Activated naive CD8-positive, alpha-beta T cell (primary cell): ENCODE results near the gene TSNAXIP1.
"Not testable (repeated sequence)": the region's sequence is repeated elsewhere in the genome, so short reads cannot be mapped to it uniquely, and the experiment has no call there.

Experiments used
- H3K27ac Mint-ChIP-seq: one replicate; pipeline ENCODE4 v1.8.0; 2021; ENCODE audit warnings: mixed read lengths
- H3K27me3 Mint-ChIP-seq: one replicate; pipeline ENCODE4 v1.8.0; 2021; ENCODE audit warnings: mixed read lengths
- H3K36me3 Mint-ChIP-seq: one replicate; pipeline ENCODE4 v1.8.0; 2021; ENCODE audit warnings: mixed read lengths
- H3K4me1 Mint-ChIP-seq: one replicate; pipeline ENCODE4 v1.8.0; 2021; ENCODE audit warnings: low read depth, mixed read lengths
- H3K4me3 Mint-ChIP-seq: one replicate; pipeline ENCODE4 v1.8.0; 2021; ENCODE audit warnings: mild to moderate bottlenecking, mixed read lengths
- H3K9me3 Mint-ChIP-seq: one replicate; pipeline ENCODE4 v1.8.0; 2021; ENCODE audit warnings: low read depth, mixed read lengths

The TSNAXIP1 gene

DNA sequence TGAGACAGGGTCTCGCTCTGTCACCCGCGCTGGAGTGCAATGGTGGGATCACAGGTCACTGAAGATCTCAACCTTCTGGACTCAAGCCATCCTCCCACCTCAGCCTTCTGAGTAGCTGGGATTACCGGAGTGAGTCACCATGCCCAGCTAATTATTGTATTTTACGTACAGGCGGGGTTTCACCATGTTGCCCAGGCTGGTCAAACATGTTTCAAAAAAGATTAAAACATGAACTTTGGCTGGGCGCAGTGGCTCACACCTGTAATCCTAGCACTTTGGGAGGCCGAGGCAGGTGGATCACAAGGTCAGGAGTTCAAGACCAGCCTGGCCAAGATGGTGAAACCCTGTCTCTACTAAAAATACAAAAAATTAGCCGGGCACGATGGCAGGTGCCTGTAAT lies 30.5 kb downstream of the TSNAXIP1 start:
- not testable (repeated sequence) for H3K4me3 Mint-ChIP-seq, H3K27me3 Mint-ChIP-seq, H3K36me3 Mint-ChIP-seq, H3K9me3 Mint-ChIP-seq, H3K27ac Mint-ChIP-seq
- H3K4me1 Mint-ChIP-seq, result peaks cover 21% of the 10 kb centered on the region

DNA sequence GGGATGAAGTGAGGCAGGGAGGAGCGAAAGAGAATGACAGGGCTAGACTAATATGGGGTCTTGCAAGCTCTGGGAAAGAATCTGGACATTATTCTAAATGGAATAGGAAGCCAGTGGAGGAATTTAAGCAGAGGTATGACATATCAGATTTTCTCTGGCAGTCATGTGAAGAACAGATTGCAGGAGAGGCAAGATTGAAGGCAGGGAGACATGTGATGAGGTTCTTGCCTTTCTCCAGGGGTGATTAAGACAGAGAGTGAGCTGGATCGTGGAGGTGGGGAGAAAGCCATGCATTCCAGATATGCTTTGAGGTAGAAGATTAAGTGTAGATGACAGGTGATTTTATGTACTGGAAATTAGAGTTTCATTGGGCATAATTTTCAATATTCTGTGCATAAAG lies 31.1 kb downstream of the TSNAXIP1 start:
- H3K27me3 Mint-ChIP-seq, result no peaks in the 10 kb centered on the region
- no peak overlapping the region for H3K4me3 Mint-ChIP-seq
- H3K27ac Mint-ChIP-seq, result no peak overlapping the region
- H3K36me3 Mint-ChIP-seq, result no peaks in the 10 kb centered on the region
- peaks cover 16% of the 10 kb centered on the region for H3K4me1 Mint-ChIP-seq
- H3K9me3 Mint-ChIP-seq, result no peaks in the 10 kb centered on the region

GRCh38 chr16:67841198-67841815 lies 34.6 kb downstream of the TSNAXIP1 start:
- H3K4me3 Mint-ChIP-seq, result peak overlapping the region; percentile 93
- peak overlapping the region; percentile 95 for H3K27ac Mint-ChIP-seq
- no peaks in the 10 kb centered on the region for H3K36me3 Mint-ChIP-seq
- peaks cover 39% of the 10 kb centered on the region for H3K4me1 Mint-ChIP-seq
- no peaks in the 10 kb centered on the region for H3K9me3 Mint-ChIP-seq
- H3K27me3 Mint-ChIP-seq, result no peaks in the 10 kb centered on the region

- Mint-ChIP-seq H3K4me3 (peak within 1 kb of the TSS; percentile 93), H3K36me3 (no peaks in the 10 kb centered on the region), H3K27ac (peak within 1 kb of the TSS; percentile 95), H3K27me3 (no peaks in the 10 kb centered on the region), H3K9me3 (no peaks in the 10 kb centered on the region), H3K4me1 (peaks cover 39% of the 10 kb centered on the region)
Observed at GRCh38 chr16:67841816-67842508, 35.3 kb downstream of the TSNAXIP1 start, which contains the start of gene THAP11. Gene THAP11, plus strand, starts transcription at chr16:67842320. Its CDS starts 235 bp downstream, at chr16:67842555.

DNA sequence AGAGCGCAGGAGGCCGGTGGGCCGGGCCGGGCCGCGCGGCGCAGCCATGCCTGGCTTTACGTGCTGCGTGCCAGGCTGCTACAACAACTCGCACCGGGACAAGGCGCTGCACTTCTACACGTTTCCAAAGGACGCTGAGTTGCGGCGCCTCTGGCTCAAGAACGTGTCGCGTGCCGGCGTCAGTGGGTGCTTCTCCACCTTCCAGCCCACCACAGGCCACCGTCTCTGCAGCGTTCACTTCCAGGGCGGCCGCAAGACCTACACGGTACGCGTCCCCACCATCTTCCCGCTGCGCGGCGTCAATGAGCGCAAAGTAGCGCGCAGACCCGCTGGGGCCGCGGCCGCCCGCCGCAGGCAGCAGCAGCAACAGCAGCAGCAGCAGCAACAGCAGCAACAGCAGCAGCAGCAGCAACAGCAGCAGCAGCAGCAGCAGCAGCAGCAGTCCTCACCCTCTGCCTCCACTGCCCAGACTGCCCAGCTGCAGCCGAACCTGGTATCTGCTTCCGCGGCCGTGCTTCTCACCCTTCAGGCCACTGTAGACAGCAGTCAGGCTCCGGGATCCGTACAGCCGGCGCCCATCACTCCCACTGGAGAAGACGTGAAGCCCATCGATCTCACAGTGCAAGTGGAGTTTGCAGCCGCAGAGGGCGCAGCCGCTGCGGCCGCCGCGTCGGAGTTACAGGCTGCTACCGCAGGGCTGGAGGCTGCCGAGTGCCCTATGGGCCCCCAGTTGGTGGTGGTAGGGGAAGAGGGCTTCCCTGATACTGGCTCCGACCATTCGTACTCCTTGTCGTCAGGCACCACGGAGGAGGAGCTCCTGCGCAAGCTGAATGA lies 36.0 kb downstream of the TSNAXIP1 start:
- H3K36me3 Mint-ChIP-seq, result no peaks in the 10 kb centered on the region
- H3K4me3 Mint-ChIP-seq, result peak overlapping the region; percentile 91
- peaks cover 41% of the 10 kb centered on the region for H3K4me1 Mint-ChIP-seq
- H3K27me3 Mint-ChIP-seq, result no peaks in the 10 kb centered on the region
- no peaks in the 10 kb centered on the region for H3K9me3 Mint-ChIP-seq
- H3K27ac Mint-ChIP-seq, result peak overlapping the region; percentile 92

GRCh38 chr16:67843343-67843765 lies 36.7 kb downstream of the TSNAXIP1 start:
- Mint-ChIP-seq H3K27ac (peak overlapping the region; percentile 92), H3K4me1 (peaks cover 46% of the 10 kb centered on the region), H3K9me3 (no peaks in the 10 kb centered on the region), H3K4me3 (peak overlapping the region; percentile 91), H3K27me3 (no peaks in the 10 kb centered on the region), H3K36me3 (no peaks in the 10 kb centered on the region)

DNA sequence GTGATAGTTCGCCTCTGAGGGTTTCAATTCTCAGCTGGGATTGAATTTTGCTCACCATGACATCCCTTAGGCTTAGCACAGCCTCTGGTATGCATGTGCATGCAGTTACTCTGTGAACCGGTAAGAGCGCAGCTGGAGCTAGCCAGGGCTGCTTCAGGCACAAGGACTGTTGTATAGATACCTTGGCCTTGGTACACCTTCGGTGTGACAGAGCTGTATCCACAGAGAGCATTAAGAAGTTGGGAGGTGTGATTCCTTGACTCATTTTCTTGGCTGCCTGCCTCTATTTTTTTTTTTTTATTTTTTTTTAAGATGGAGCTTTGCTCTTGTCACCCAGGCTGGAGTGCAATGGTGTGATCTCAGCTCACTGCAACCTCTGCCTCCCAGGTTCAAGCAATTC lies 37.8 kb downstream of the TSNAXIP1 start:
- Mint-ChIP-seq H3K9me3 (no peaks in the 10 kb centered on the region), H3K27me3 (no peaks in the 10 kb centered on the region), H3K4me1 (peaks cover 50% of the 10 kb centered on the region), H3K4me3 (peak overlapping the region; percentile 93), H3K36me3 (no peaks in the 10 kb centered on the region), H3K27ac (peak overlapping the region; percentile 92)

GRCh38 chr16:67845291-67846062 lies 38.8 kb downstream of the TSNAXIP1 start:
- no peaks in the 10 kb centered on the region for H3K27me3 Mint-ChIP-seq
- no peaks in the 10 kb centered on the region for H3K9me3 Mint-ChIP-seq
- H3K36me3 Mint-ChIP-seq, result no peaks in the 10 kb centered on the region
- peaks cover 51% of the 10 kb centered on the region for H3K4me1 Mint-ChIP-seq
- peak overlapping the region; percentile 93 for H3K4me3 Mint-ChIP-seq
- H3K27ac Mint-ChIP-seq, result peak overlapping the region; percentile 89

GRCh38 chr16:67846063-67846319 lies 39.3 kb downstream of the TSNAXIP1 start:
- Mint-ChIP-seq H3K27ac (peak overlapping the region; percentile 89), H3K9me3 (no peaks in the 10 kb centered on the region), H3K27me3 (no peaks in the 10 kb centered on the region), H3K4me1 (peaks cover 54% of the 10 kb centered on the region), H3K4me3 (peak overlapping the region; percentile 93), H3K36me3 (no peaks in the 10 kb centered on the region)

- Mint-ChIP-seq H3K4me1 (peaks cover 52% of the 10 kb centered on the region), H3K27me3 (no peaks in the 10 kb centered on the region), H3K4me3 (peak within 1 kb of the TSS; percentile 95), H3K27ac (peak within 1 kb of the TSS; percentile 89), H3K36me3 (no peaks in the 10 kb centered on the region), H3K9me3 (no peaks in the 10 kb centered on the region)
Observed at GRCh38 chr16:67846320-67847063, 39.8 kb downstream of the TSNAXIP1 start, which contains the start of gene NUTF2. Gene NUTF2, plus strand, starts transcription at chr16:67846933. Its CDS starts 18,198 bp downstream, at chr16:67865131.

- H3K36me3 Mint-ChIP-seq, result no peaks in the 10 kb centered on the region
- peaks cover 49% of the 10 kb centered on the region for H3K4me1 Mint-ChIP-seq
- H3K27me3 Mint-ChIP-seq, result no peaks in the 10 kb centered on the region
- H3K4me3 Mint-ChIP-seq, result peak within 1 kb of the TSS; percentile 95
- no peaks in the 10 kb centered on the region for H3K9me3 Mint-ChIP-seq
- H3K27ac Mint-ChIP-seq, result peak within 1 kb of the TSS; percentile 85
Observed at GRCh38 chr16:67847064-67847861, 40.6 kb downstream of the TSNAXIP1 start, which contains the start of gene CENPT. Gene CENPT, minus strand, starts transcription at chr16:67847693. Its CDS starts 13,834 bp downstream, at chr16:67833859.

GRCh38 chr16:67848118-67848517 lies 41.4 kb downstream of the TSNAXIP1 start:
- no peaks in the 10 kb centered on the region for H3K27me3 Mint-ChIP-seq
- H3K4me1 Mint-ChIP-seq, result peaks cover 47% of the 10 kb centered on the region
- H3K36me3 Mint-ChIP-seq, result no peaks in the 10 kb centered on the region

DNA sequence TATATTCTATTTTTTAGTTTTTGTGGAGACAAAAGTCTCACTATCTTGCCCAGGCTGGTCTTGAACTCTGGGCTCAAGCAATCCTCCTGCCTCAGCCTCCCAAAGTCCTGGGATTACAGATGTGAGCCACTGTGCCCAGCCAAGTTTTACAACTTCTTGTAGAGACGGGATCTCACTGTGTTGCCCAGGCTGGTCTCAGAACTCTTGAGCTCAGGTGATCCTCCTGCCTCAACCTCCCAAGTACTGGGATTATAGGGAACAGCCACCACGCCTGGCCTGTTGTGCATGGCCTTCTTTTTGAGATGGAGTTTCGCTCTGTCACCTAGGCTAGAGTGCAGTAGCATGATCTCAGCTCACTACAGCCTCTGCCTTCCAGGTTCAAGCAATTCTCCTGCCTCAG lies 47.0 kb downstream of the TSNAXIP1 start:
- Mint-ChIP-seq H3K36me3 (no peaks in the 10 kb centered on the region), H3K4me1 (peaks cover 38% of the 10 kb centered on the region), H3K27ac (no peak overlapping the region), H3K27me3 (no peaks in the 10 kb centered on the region), H3K4me3 (no peak overlapping the region), H3K9me3 (no peaks in the 10 kb centered on the region)

More at GRCh38 chr16:67848118-67848517, 41.4 kb downstream of the TSNAXIP1 start:
- no peaks in the 10 kb centered on the region for H3K9me3 Mint-ChIP-seq
- peak overlapping the region; percentile 85 for H3K27ac Mint-ChIP-seq
- H3K4me3 Mint-ChIP-seq, result peak overlapping the region; percentile 95
